Adipocyte (in vitro differentiated cells): ENCODE results near the gene PRPS1L1.

Experiments
- DNase-seq: peaks from one replicate; pipeline ENCODE4 v3.0.0-alpha.2; 2015; ENCODE audit warnings: low read depth
- H3K27me3 ChIP-seq: replicated peaks from 2 replicates; pipeline ENCODE4 v1.7.0; 2013; ENCODE audit warnings: mild to moderate bottlenecking, low read length, moderate library complexity; ENCODE audit not compliant: control insufficient read depth, insufficient read depth
- H3K36me3 ChIP-seq: 2 replicates; pipeline ENCODE4 v1.7.0; 2013; ENCODE audit warnings: low read length, mild to moderate bottlenecking, moderate library complexity; ENCODE audit not compliant: control insufficient read depth, insufficient read depth, severe bottlenecking
- H3K4me1 ChIP-seq: 2 replicates; pipeline ENCODE4 v1.7.0; 2013; ENCODE audit warnings: mild to moderate bottlenecking, low read length, moderate library complexity; ENCODE audit not compliant: control insufficient read depth, insufficient read depth
- H3K4me3 ChIP-seq: 2 replicates; pipeline ENCODE4 v1.7.0; 2013; ENCODE audit warnings: mild to moderate bottlenecking, low read length, moderate library complexity
- H3K9ac ChIP-seq: 2 replicates; pipeline ENCODE4 v1.7.0; 2013; ENCODE audit warnings: mild to moderate bottlenecking, low read length, moderate library complexity
- H3K9me3 ChIP-seq: 2 replicates; pipeline ENCODE4 v1.7.0; 2013; ENCODE audit warnings: mild to moderate bottlenecking, low read length, moderate library complexity; ENCODE audit not compliant: control insufficient read depth

The PRPS1L1 gene

DNA sequence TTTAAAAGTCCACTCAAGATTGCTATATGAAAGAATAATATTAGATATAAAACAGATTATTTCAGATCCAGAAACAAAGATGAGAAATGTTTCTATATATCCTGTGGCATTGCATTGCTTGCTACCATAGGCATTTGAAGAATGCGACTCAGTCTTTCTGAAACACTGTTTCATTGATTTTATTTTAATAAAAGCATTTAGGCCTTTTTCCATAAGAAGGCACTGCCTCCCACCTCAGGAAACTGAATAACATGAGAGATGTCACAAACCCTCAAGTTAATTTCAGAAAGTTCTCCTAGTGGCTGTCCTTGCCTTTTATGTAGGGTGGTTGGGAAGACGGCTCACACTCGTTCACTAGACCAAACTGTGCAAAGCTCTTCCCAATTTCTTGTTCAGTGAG, 23.3 kb downstream of the PRPS1L1 start:
- no peaks in the 10 kb centered on the region for H3K4me1 ChIP-seq
- DNase-seq = peak; percentile 30
- H3K36me3 ChIP-seq = no peaks in the 10 kb centered on the region
- no peak overlapping the region for H3K9ac ChIP-seq
- H3K9me3 ChIP-seq = no peaks in the 10 kb centered on the region
- no peak overlapping the region for H3K4me3 ChIP-seq
- no peaks in the 10 kb centered on the region for H3K27me3 ChIP-seq

DNA sequence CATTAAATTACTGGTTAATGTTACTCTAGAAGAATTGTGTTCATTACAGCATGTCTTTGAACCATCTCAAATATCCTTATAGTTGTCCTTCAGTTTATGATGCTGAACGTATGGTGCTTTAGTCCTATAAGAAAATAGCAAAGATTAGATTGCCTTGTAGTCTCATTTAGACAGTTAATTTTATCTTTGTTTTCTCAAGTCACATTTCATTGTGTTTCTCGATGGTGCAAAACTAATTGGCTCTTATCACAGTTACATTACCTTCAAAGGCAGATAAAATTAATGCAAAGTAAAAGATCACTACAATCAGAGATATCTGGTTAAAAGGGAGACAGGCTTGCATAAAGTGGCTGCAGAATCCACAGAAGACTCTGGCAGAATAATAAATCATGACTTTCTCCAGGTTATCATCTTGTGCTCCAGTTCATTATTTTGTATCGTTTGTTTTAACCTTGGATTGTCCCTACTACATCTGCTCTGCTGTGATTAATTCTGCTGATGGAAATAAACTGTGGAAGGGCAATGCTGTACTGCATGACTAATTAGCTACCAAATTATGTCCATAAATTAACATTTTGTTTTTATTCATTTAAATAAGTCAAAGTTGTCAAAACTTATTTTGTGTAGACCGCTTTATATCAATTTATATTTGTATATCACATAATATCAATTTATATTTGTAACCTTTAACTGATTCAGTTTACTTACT, 24.2 kb downstream of the PRPS1L1 start:
- DNase-seq = no peak
- H3K4me1 ChIP-seq = no peaks in the 10 kb centered on the region
- H3K9me3 ChIP-seq = peaks cover 5% of the 10 kb centered on the region
- no peaks in the 10 kb centered on the region for H3K36me3 ChIP-seq
- H3K9ac ChIP-seq = no peak overlapping the region
- no peaks in the 10 kb centered on the region for H3K27me3 ChIP-seq
- H3K4me3 ChIP-seq = no peak overlapping the region

DNA sequence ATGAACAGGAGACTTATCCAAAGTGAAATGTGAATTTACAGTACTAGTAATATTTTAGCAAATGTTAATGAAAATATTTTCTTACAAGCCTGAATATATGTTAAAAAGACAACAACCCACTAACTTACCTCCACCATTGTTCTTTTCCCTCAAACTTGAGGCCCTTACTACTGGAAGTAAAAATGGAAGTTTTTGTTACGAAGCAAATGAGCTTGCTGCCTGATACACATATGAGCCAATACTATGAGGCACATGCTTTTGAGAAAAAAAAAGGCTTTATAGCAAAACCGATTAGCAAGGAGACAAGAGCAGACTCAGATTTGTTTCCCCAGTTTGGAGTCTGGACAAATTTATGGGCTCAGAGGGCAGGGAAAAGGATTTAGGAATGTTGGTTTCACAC, 29.0 kb downstream of the PRPS1L1 start:
- Histone ChIP-seq H3K27me3 (no peaks in the 10 kb centered on the region), H3K9ac (no peak overlapping the region), H3K4me3 (no peak overlapping the region), H3K36me3 (no peaks in the 10 kb centered on the region), H3K4me1 (no peaks in the 10 kb centered on the region), H3K9me3 (peaks cover 5% of the 10 kb centered on the region)
- no peak for DNase-seq

DNA sequence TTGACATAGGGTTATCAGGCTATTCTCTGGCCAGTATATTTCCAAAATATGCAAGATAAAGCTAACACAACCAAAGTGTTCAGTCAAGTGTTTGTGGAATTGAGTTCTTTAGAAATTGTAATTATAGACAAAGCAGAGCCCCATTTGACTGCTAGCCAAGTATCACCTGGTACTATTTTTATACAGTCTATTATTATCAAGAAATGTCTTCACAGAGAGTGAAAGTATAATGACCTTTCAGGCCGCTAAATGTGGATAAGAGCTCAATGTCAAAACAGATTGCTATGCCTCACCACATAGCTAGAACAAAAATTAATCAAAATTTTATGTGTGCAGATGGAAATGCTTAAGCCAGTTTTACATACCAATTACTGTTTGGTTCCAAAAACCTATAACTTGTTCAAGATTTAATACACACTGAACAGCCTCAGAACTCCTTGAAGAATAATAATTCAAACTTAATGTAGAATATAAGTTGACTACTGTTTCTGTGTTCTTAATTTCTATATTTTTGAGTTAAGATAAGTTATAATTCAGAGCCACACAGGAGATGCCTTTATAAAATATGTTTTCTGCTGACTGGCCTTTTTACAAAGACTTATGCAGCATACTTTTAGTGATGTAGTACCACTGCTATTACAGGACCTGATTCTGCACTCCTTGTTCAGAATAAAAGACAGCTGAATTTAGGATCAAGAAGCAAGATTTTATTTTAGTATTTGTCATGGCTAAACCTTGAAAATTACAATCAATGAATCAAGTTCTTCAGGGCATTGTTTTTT, 31.0 kb downstream of the PRPS1L1 start:
- H3K27me3 ChIP-seq = no peaks in the 10 kb centered on the region

DNA sequence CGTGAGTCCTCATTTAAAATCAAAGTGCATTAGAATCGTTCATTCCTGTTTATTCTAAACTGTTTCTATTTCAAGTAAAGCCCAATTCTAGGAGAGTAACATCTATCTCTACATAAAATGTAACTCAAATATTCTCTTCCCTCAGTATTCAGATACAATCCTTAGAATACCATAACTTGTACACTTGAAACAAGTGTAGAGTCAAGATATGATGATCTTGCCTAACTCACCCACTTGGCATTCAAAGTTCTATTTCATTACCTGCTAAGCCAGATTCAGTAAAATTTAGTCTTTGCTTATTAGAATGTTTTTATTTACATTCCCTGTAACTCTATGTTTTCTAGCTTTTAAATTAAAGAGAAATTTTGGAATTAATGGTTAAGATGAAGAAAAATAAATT, 31.6 kb downstream of the PRPS1L1 start:
- Histone ChIP-seq H3K9me3 (peaks cover 5% of the 10 kb centered on the region), H3K36me3 (no peaks in the 10 kb centered on the region), H3K4me3 (no peak overlapping the region), H3K4me1 (no peaks in the 10 kb centered on the region), H3K27me3 (no peaks in the 10 kb centered on the region), H3K9ac (no peak overlapping the region)
- no peak for DNase-seq

More for the DNA sequence above, 31.0 kb downstream of the PRPS1L1 start:
- H3K36me3 ChIP-seq = no peaks in the 10 kb centered on the region
- H3K4me1 ChIP-seq = no peaks in the 10 kb centered on the region
- no peak for DNase-seq
- H3K9me3 ChIP-seq = peaks cover 5% of the 10 kb centered on the region
- no peak overlapping the region for H3K9ac ChIP-seq
- H3K4me3 ChIP-seq = no peak overlapping the region

DNA sequence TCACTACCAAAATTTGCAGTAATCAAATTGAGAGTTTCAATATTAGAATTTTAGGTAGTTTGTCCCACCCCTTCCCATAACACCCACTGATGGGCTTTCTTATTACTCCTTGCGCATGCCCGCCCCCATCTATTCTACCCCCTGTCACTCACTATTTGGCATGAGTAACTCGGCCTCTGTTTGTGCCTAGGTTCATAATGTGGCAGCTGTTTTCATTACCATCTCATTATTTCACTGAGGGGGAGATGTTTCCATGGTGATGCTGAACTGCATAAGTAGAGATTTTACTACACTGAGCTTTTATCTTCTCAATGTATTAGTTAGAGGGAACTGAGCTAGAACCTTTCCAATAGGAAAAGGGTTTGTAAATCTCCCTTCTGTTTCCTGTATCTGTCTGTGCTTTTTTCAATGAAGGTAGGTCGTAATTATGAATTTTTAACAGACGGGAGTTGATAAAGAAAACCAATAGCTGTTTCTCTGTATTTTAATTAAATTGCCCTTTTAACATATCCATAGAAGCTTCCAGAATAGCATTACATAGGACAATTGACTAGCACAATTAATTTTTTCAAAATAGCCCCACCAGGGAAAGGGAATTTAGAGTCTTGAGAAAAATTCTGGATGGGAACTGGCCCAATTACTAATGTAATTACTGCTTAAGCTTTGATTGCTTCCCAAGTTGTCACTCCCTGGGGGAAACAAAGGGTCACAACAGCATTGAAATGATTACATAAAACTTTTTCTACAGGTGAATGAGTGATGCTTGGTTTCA, 33.4 kb downstream of the PRPS1L1 start:
- no peak overlapping the region for H3K9ac ChIP-seq
- DNase-seq = no peak
- no peak overlapping the region for H3K4me3 ChIP-seq
- peaks cover 5% of the 10 kb centered on the region for H3K9me3 ChIP-seq
- H3K36me3 ChIP-seq = no peaks in the 10 kb centered on the region
- H3K4me1 ChIP-seq = no peaks in the 10 kb centered on the region
- no peaks in the 10 kb centered on the region for H3K27me3 ChIP-seq

DNA sequence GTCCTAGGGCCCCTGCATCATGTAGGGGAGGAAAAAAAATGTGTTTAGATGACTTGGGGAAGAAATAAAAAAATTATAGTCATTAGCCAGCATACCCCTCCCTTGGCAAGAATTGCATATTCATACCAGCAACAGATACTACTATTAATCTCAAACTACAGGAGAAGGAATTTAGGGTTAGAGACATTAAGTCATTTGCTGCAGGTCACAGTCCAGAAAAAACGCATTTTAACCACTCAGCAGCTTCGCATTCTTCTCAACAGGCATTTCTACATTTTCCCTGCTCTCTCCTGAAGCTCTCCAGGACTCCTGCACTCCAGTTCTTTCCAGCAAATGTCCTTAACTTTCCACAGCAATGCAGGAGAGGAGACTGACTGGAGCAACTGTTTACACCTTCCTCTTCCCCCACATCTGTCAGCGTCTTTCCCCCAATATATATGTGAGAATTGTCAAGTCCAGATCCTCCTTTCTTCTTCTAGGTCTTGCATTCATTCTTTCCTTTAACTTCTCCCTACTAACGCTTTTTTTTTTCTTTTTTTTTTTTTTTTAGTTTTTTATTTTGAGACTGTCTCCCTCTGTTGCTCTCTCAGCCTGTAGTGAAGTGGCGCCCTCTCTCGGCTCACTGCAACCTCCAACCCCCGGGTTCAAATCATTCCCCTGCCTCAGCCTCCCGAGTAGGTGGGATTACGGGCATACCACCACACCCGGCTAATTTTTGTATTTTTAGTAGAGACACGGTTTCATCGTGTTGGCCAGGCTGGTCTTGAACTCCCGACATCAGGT, 35.6 kb downstream of the PRPS1L1 start:
- Histone ChIP-seq H3K9ac (no peak overlapping the region), H3K9me3 (no peaks in the 10 kb centered on the region), H3K4me1 (peaks cover 5% of the 10 kb centered on the region), H3K27me3 (no peaks in the 10 kb centered on the region), H3K36me3 (no peaks in the 10 kb centered on the region), H3K4me3 (no peak overlapping the region)
- no peak for DNase-seq

DNA sequence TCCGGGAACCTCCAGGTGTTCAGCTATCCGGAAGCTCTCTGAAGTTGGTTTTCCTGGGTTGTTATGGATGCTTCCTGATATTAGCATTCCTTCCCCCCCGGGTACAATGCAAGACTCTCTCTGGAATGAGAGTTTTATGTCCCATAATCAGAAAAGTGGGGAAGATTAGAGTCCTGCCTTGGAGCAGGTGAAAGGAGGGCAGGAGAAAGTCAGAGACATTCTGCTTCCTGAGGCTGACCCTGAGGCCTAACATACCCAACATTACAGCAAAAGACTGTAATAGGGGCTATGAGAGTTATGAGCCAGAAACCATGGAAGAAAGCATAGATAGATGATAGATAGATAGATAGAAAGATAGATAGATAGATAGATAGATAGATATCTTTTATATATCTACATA, 36.9 kb downstream of the PRPS1L1 start:
- Histone ChIP-seq H3K9ac (no peak overlapping the region), H3K9me3 (no peaks in the 10 kb centered on the region), H3K36me3 (no peaks in the 10 kb centered on the region), H3K4me1 (peaks cover 18% of the 10 kb centered on the region), H3K27me3 (no peaks in the 10 kb centered on the region), H3K4me3 (no peak overlapping the region)
- DNase-seq = no peak

DNA sequence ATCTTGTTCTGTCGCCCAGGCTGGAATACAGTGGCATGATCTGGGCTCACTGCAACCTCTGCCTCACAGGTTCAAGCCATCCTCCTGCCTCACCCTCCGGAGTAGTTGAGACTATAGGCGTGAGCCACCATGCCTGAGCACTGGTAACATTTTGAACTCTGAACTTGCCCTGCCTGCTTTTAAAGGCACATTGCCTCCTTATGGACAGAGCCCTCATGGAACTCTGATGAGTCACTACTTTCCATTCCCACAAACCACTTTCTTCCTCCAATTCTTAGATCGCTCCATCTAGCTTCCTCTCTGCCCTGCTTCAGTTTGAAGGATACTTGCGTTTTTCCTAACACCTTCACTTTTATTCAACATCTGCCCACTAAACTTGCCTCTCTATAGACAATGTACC, 38.1 kb downstream of the PRPS1L1 start:
- Histone ChIP-seq H3K9ac (no peak overlapping the region), H3K36me3 (no peaks in the 10 kb centered on the region), H3K9me3 (no peaks in the 10 kb centered on the region), H3K4me3 (no peak overlapping the region), H3K4me1 (peaks cover 22% of the 10 kb centered on the region), H3K27me3 (no peaks in the 10 kb centered on the region)
- no peak for DNase-seq

DNA sequence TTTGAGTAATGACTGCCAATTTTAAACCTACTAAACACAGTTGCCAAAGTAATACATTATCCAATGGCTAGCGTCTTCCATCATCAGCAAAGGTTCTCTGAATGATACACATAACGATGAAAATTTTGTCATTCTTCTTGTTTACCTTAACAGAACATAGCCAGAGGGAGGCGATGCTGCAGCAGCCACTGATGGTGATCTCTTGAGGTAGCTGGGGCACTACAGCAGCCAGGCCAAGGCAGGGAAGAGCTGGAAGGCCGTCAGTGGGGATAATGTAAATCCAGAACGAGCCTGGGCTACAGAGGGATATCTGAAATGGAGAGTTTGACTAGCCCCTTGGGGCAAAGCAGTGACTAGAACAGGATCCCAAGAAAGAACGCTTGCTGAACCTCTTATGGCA, 38.8 kb downstream of the PRPS1L1 start:
- H3K9me3 ChIP-seq = no peaks in the 10 kb centered on the region
- H3K9ac ChIP-seq = no peak overlapping the region
- no peak overlapping the region for H3K4me3 ChIP-seq
- no peak for DNase-seq
- H3K27me3 ChIP-seq = no peaks in the 10 kb centered on the region
- H3K36me3 ChIP-seq = no peaks in the 10 kb centered on the region
- H3K4me1 ChIP-seq = peaks cover 27% of the 10 kb centered on the region

DNA sequence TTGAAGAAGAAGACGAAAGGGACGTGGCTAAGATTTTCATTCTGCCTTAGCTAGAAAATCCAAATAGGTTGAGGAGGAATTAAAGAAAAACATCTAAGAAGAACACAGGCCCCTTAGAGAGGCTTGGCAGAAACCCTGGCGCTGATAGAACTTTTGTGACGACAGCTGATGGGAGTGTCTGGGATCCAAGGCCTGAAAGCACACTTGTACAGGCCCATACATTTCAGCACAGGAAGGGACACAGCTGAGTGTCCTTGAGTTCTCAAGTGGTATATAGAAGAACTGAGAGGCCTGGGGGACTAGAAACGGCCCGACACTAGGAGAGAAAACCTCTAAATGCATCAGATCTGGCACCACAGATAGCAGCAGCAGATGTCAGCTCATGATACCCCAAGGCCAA, 39.5 kb downstream of the PRPS1L1 start:
- no peak overlapping the region for H3K4me3 ChIP-seq
- H3K4me1 ChIP-seq = peaks cover 33% of the 10 kb centered on the region
- no peaks in the 10 kb centered on the region for H3K27me3 ChIP-seq
- H3K9me3 ChIP-seq = no peaks in the 10 kb centered on the region
- H3K36me3 ChIP-seq = no peaks in the 10 kb centered on the region
- DNase-seq = no peak
- H3K9ac ChIP-seq = no peak overlapping the region
